Measurements from ENCODE around the gene NECAB2. TPM values are rescaled to one million over a fixed set of nuclear protein-coding genes. Genes with fewer than 3 reads are reported as not detected.
A peak's percentile ranks its signal among the peaks of the same experiment; 100 is the strongest.

The NECAB2 gene
- total RNA-seq, 1 donor from 2014 or later: 0.84 TPM

DNA sequence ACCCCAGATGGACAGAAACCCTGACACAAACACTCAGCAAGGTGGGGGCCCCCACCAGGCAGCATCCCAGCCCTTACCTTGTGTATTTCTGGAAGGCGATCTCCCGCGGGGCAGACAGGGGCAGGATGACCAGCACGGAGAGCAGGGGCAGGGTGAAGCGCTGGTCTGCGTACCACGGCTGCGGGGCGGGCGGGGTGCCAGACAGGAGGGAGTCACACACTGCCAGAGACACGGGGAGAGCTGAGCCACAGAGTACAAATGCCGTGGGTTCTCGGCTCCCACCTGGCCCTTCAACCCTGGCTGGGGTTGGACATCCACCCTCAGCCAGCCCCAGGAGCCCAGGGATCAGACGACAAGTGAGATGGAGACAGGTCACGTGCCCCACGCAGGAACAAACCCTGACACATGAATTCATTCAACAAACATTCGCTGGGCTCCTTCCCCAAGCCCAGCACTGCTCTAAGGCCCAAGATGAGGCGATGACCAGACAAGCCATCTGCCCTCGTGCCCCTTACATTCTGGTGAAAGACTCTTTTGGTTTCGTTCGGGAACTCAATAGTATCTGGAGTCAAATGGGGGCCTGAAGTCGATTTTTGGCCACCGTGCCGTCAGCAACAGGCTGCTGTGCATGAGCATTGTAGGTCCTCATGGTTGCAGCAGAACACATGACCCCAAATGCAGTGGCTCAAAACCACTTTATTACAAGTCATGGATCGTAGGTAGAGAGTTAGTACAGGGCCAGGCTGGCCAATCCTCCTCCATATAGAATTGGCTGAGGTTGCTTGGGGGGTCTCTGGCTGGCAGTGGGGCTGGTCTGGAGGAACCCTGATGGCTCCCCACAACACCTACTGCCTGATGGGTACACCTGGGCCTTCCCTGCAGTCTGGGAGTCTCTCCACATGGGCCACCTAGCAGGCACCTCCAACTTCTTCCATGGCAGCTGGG lies 65.5 kb downstream of the NECAB2 start:
- intact Hi-C loops (cut with micrococcal nuclease): no loop called here
- no peak for ATAC-seq

GRCh38 chr16:84034516-84034915 lies 66.5 kb downstream of the NECAB2 start:
- DNase-seq: no peak

More for the DNA sequence above, 65.5 kb downstream of the NECAB2 start:
- DNase-seq: no peak

GRCh38 chr16:84036131-84036530 lies 68.1 kb downstream of the NECAB2 start:
- DNase-seq: no peak
- intact Hi-C loops (cut with micrococcal nuclease): no loop called here
- ATAC-seq: no peak

More at GRCh38 chr16:84034516-84034915, 66.5 kb downstream of the NECAB2 start:
- intact Hi-C loops (cut with micrococcal nuclease): no loop called here
- no peak for ATAC-seq

GRCh38 chr16:84036982-84037425 lies 69.0 kb downstream of the NECAB2 start:
- peak; percentile 72 for ATAC-seq

DNA sequence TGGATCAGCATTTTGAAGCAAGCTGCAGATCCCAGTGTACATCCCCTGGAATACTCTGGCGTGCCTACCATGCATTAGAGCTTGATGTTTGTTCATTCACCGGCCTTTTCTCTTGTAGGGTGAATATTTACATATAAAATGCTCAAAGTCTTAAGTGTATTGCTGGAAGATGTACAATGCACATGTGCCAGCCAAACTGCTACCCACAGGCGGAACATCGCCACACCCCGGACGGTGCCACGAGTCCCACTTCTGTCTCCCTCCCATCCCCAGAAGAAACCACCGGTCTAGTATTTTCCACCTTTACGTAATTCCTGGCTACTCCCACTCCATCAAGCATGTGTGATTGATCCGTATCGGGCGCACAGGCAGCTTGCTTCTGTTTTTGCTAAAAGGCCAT lies 70.4 kb downstream of the NECAB2 start:
- ATAC-seq (no peak), DNase-seq (no peak)
- intact Hi-C loops (cut with micrococcal nuclease): no loop called here

More at GRCh38 chr16:84036982-84037425, 69.0 kb downstream of the NECAB2 start:
- peak; percentile 53 for DNase-seq
- intact Hi-C loops (cut with micrococcal nuclease): no loop called here

DNA sequence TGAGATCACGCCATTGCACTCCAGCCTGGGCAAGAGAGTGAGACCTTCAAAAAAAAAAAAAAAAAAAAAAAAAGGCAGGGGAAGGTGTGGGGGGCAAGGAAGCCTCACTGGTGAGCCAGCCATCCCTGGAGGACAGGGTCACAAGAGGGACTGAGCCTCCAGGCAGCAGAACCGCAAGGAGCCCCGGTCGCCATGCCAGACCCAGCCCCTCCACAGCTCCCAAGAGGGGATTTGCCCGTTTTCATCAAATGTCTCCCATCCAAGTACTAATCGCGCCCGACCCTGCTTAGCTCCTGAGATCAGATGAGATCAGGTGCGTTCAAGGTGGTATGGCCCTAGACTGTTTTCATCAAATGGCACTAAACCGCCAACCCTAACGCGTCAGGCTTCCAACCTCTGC lies 71.7 kb downstream of the NECAB2 start:
- intact Hi-C loops (cut with micrococcal nuclease): no loop called here
- DNase-seq (no peak), ATAC-seq (no peak)

DNA sequence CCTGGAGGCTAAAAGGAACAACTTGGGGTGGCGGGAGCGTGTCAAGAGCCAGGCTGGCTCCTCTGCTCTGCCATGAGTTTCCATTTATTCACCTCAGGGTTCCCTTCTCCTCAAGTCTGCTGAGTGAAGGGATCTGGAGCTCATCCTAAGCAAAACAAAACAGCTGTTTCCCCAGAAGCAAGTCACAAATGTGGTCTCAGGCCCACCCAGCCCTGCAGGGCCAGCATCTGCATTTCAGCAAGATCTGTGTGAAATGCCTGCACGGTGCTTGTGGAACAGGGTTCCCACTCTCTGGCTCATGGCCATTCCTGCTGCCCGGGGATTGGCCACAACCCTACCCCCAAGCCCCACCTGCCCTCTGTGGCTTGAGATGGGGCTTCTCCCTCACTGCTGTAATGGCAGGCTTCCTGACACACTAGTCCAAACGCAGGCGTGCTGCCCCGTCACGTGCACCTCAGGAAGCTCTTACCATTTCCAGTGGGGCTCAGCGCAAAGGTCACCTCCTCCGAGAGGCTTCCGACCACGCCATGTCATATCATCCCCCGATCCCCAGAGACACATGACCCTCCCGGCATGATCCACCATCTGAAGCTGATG lies 72.3 kb downstream of the NECAB2 start:
- intact Hi-C loops (cut with micrococcal nuclease): no loop called here
- no peak for ATAC-seq
- DNase-seq: peak; percentile 28

GRCh38 chr16:84040823-84041820 lies 73.1 kb downstream of the NECAB2 start:
- DNase-seq (peak; percentile 20), ATAC-seq (no peak)
- intact Hi-C loops (cut with micrococcal nuclease): no loop called here

GRCh38 chr16:84041881-84042280 lies 73.8 kb downstream of the NECAB2 start:
- intact Hi-C loops (cut with micrococcal nuclease): no loop called here
- no peak for ATAC-seq

GRCh38 chr16:84042308-84042878 lies 74.3 kb downstream of the NECAB2 start, which contains the start of gene SLC38A8:
Gene SLC38A8 (minus strand): TSS chr16:84042795. CDS start chr16:84042157, 638 bp downstream.
- intact Hi-C loops (cut with micrococcal nuclease): no loop called here
- ATAC-seq (no peak), DNase-seq (no peak)

More at GRCh38 chr16:84041881-84042280, 73.8 kb downstream of the NECAB2 start:
- peak; percentile 5 for DNase-seq

- intact Hi-C loops (cut with micrococcal nuclease): no loop called here
- DNase-seq (peak; percentile 32), ATAC-seq (peak; percentile 53)
Measured at GRCh38 chr16:84042879-84043485, 74.9 kb downstream of the NECAB2 start.

DNA sequence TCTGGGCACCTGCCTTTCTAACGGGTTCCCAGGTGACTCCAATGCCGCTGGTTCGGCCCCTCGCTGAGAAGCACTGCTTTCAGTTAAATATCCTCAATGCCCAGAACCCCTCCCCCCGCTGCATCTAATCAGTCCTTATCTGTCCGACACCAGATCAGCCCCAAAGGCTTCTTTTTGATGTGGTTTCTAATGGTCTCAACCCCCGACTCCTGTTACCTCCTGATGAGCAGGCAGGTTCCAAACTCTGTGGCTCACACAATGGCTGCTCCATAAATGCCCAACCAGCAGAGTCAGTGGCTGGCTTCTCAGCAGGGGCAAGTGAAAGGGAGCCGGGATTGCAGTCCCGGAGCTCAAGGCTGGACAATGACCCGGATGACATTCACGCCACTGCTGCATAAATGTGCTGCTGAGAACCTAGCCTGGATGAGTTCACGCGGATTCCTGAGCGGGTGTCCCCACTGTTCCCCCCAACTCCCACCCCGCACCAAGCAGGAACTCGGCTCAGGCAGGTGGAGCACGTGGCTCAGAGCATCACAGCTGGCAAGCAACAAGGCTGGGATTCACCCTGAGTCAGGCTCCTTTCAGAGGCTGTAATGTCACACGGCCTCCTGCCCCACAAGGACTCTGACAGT lies 75.6 kb downstream of the NECAB2 start:
- DNase-seq: peak; percentile 26
- intact Hi-C loops (cut with micrococcal nuclease): no loop called here
- peak; percentile 9 for ATAC-seq

GRCh38 chr16:84044118-84044488 lies 76.1 kb downstream of the NECAB2 start:
- DNase-seq (no peak), ATAC-seq (no peak)
- intact Hi-C loops (cut with micrococcal nuclease): no loop called here

- ATAC-seq (no peak), DNase-seq (no peak)
- intact Hi-C loops (cut with micrococcal nuclease): no loop called here
Measured at GRCh38 chr16:84045001-84045817, 77.2 kb downstream of the NECAB2 start.

DNA sequence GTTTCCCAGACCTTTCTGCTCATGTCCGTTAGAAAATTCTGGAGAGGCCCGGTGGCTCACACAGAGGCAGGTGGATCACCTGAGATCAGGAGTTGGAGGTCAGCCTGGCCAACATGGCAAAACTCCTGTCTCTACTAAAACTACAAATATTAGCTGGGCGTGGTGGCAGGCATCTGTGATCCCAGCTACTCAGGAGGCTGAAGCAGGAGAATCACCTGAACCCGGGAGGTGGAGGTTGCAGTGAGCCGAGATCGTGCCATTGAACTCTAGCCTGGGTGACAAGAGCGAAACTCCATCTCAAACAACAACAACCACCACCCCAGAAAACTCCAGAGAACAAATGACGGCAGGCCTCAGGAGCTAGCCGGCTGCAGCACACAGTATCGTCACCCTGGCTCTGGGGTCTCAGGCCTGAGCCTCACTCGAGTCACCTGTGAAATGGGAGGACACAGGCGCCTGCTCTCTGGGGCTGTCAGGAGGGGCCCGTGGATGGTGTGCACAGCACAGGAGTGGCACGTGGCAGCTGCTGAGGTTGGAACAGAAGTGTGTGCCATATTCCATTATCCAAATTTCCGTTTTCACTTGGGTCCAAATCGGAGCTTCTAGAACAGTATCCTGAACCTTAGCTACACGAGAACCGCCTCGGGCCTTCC lies 77.9 kb downstream of the NECAB2 start:
- intact Hi-C loops (cut with micrococcal nuclease): no loop called here
- ATAC-seq (no peak), DNase-seq (no peak)

DNA sequence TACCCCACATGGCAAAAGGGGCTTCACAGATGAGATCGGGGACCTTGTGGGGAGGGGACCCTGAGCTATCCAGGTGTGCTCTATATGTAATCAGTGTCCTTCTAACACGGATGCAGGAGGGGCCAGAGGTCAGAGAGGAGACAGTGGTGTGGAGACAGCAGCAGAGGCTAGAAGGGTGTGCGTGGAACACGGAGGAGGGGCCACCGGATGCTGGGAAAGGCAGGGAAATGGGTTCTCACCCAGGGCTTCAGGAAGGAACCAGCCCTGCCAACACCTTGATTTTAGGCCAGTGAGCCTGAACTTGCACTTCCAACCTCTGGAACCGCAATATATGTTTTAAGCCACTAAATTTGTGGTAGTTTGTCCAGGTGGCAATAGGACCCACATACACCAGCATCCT lies 79.2 kb downstream of the NECAB2 start:
- intact Hi-C loops (cut with micrococcal nuclease): no loop called here
- no peak for ATAC-seq
- DNase-seq: no peak

- no peak for DNase-seq
- no peak for ATAC-seq
- intact Hi-C loops (cut with micrococcal nuclease): no loop called here
Measured at GRCh38 chr16:84047626-84048025, 79.6 kb downstream of the NECAB2 start.

Data from left ventricle myocardium superior (tissue), 1 donor.